Stimulated activated naive B cell treated with anti-CD40 and anti-IgM and Interleukin-4, amounts not matched to agents 10 μg/mL and 1 μg/mL and 100 μg/mL, for 72 hours (primary cell): ENCODE measurements around the gene UNC5C.

Experiments
- ATAC-seq, 2 donors: fragments of 150-1000 bp; cut with Tn5 transposase; replicated peaks; 2 replicates each; pipeline ENCODE4 v1.10.0; 2021; ENCODE audit warnings: moderate library complexity in 1 of 2
- DNase-seq: peaks from one replicate; pipeline ENCODE4 v3.0.0; 2021
- H3K27ac Mint-ChIP-seq: one replicate; pipeline ENCODE4 v1.8.0; 2022; ENCODE audit warnings: mild to moderate bottlenecking, mixed read lengths
- H3K27me3 Mint-ChIP-seq, 2 donors: one replicate each; pipeline ENCODE4 v1.8.0; 2022; ENCODE audit warnings: mixed read lengths in 2 of 2
- H3K36me3 Mint-ChIP-seq, 2 donors: one replicate each; pipeline ENCODE4 v1.8.0; 2022; ENCODE audit warnings: mixed read lengths in 2 of 2, mild to moderate bottlenecking in 1 of 2
- H3K4me1 Mint-ChIP-seq, 2 donors: one replicate each; pipeline ENCODE4 v1.8.0; 2022; ENCODE audit warnings: mixed read lengths in 2 of 2, mild to moderate bottlenecking in 1 of 2
- H3K4me3 Mint-ChIP-seq, 2 donors: one replicate each; pipeline ENCODE4 v1.8.0; 2022; ENCODE audit warnings: mild to moderate bottlenecking in 2 of 2, mixed read lengths in 2 of 2, moderate library complexity in 1 of 2
- H3K9me3 Mint-ChIP-seq, 2 donors: one replicate each; pipeline ENCODE4 v1.8.0; 2022; ENCODE audit warnings: mixed read lengths in 2 of 2, mild to moderate bottlenecking in 1 of 2

Gene UNC5C

GRCh38 chr4:95394752-95395306 lies 153.9 kb downstream of the UNC5C start:
- no peak overlapping the region for H3K27ac Mint-ChIP-seq
- ATAC-seq = no peak
- no peaks in the 10 kb centered on the region for H3K36me3 Mint-ChIP-seq

GRCh38 chr4:95393821-95394220 lies 155.0 kb downstream of the UNC5C start:
- DNase-seq = no peak
- no peaks in the 10 kb centered on the region for H3K36me3 Mint-ChIP-seq
- no peaks in the 10 kb centered on the region for H3K9me3 Mint-ChIP-seq
- no peak for ATAC-seq
- H3K27me3 Mint-ChIP-seq = no peaks in the 10 kb centered on the region
- H3K4me3 Mint-ChIP-seq = no peak overlapping the region
- no peaks in the 10 kb centered on the region for H3K4me1 Mint-ChIP-seq
- H3K27ac Mint-ChIP-seq = no peak overlapping the region

More at GRCh38 chr4:95394752-95395306, 153.9 kb downstream of the UNC5C start:
- no peaks in the 10 kb centered on the region for H3K4me1 Mint-ChIP-seq
- H3K9me3 Mint-ChIP-seq = no peaks in the 10 kb centered on the region
- no peak for DNase-seq
- H3K27me3 Mint-ChIP-seq = no peaks in the 10 kb centered on the region
- no peak overlapping the region for H3K4me3 Mint-ChIP-seq

- Mint-ChIP-seq H3K9me3 (no peaks in the 10 kb centered on the region), H3K27ac (no peak overlapping the region), H3K27me3 (no peaks in the 10 kb centered on the region), H3K4me1 (no peaks in the 10 kb centered on the region), H3K36me3 (no peaks in the 10 kb centered on the region), H3K4me3 (no peak overlapping the region)
- no peak for DNase-seq
- no peak for ATAC-seq
These were observed 159.9 kb downstream of the UNC5C start for GRCh38 chr4:95388911-95389310.

GRCh38 chr4:95387719-95388118 lies 161.1 kb downstream of the UNC5C start:
- Mint-ChIP-seq H3K27ac (no peak overlapping the region), H3K27me3 (no peaks in the 10 kb centered on the region), H3K36me3 (no peaks in the 10 kb centered on the region), H3K4me3 (no peak overlapping the region), H3K9me3 (no peaks in the 10 kb centered on the region), H3K4me1 (no peaks in the 10 kb centered on the region)
- ATAC-seq (no peak), DNase-seq (no peak)

- no peak for ATAC-seq
- Mint-ChIP-seq H3K36me3 (no peaks in the 10 kb centered on the region), H3K27me3 (no peaks in the 10 kb centered on the region), H3K27ac (no peak overlapping the region), H3K9me3 (no peaks in the 10 kb centered on the region), H3K4me3 (no peak overlapping the region), H3K4me1 (no peaks in the 10 kb centered on the region)
- DNase-seq = no peak
These were observed 162.4 kb downstream of the UNC5C start for GRCh38 chr4:95386410-95386809.

GRCh38 chr4:95381843-95382580 lies 166.8 kb downstream of the UNC5C start:
- H3K4me1 Mint-ChIP-seq = no peaks in the 10 kb centered on the region
- no peak overlapping the region for H3K4me3 Mint-ChIP-seq
- DNase-seq (no peak), ATAC-seq (no peak)
- no peaks in the 10 kb centered on the region for H3K27me3 Mint-ChIP-seq
- no peaks in the 10 kb centered on the region for H3K9me3 Mint-ChIP-seq
- no peak overlapping the region for H3K27ac Mint-ChIP-seq
- H3K36me3 Mint-ChIP-seq = no peaks in the 10 kb centered on the region

- no peak overlapping the region for H3K4me3 Mint-ChIP-seq
- no peak overlapping the region for H3K27ac Mint-ChIP-seq
- no peaks in the 10 kb centered on the region for H3K4me1 Mint-ChIP-seq
- no peak for DNase-seq
- H3K36me3 Mint-ChIP-seq = no peaks in the 10 kb centered on the region
- H3K27me3 Mint-ChIP-seq = no peaks in the 10 kb centered on the region
- H3K9me3 Mint-ChIP-seq = no peaks in the 10 kb centered on the region
- no peak for ATAC-seq
These were observed 169.1 kb downstream of the UNC5C start for GRCh38 chr4:95379633-95380032.

- Mint-ChIP-seq H3K27me3 (no peaks in the 10 kb centered on the region), H3K4me3 (no peak overlapping the region), H3K4me1 (no peaks in the 10 kb centered on the region), H3K9me3 (no peaks in the 10 kb centered on the region), H3K27ac (no peak overlapping the region), H3K36me3 (no peaks in the 10 kb centered on the region)
- DNase-seq (no peak), ATAC-seq (no peak)
These were observed 171.3 kb downstream of the UNC5C start for GRCh38 chr4:95377366-95377900.

GRCh38 chr4:95371476-95372224 lies 177.1 kb downstream of the UNC5C start:
- no peak overlapping the region for H3K27ac Mint-ChIP-seq
- H3K4me3 Mint-ChIP-seq = no peak overlapping the region
- H3K27me3 Mint-ChIP-seq = no peaks in the 10 kb centered on the region
- H3K36me3 Mint-ChIP-seq = no peaks in the 10 kb centered on the region
- H3K9me3 Mint-ChIP-seq = no peaks in the 10 kb centered on the region
- no peaks in the 10 kb centered on the region for H3K4me1 Mint-ChIP-seq
- DNase-seq = no peak
- no peak for ATAC-seq

GRCh38 chr4:95367824-95368223 lies 180.9 kb downstream of the UNC5C start:
- H3K9me3 Mint-ChIP-seq = no peaks in the 10 kb centered on the region
- no peaks in the 10 kb centered on the region for H3K36me3 Mint-ChIP-seq
- DNase-seq (no peak), ATAC-seq (no peak)
- no peak overlapping the region for H3K4me3 Mint-ChIP-seq
- H3K27ac Mint-ChIP-seq = no peak overlapping the region
- H3K27me3 Mint-ChIP-seq = no peaks in the 10 kb centered on the region
- no peaks in the 10 kb centered on the region for H3K4me1 Mint-ChIP-seq

GRCh38 chr4:95363966-95364365 lies 184.8 kb downstream of the UNC5C start:
- no peaks in the 10 kb centered on the region for H3K27me3 Mint-ChIP-seq
- ATAC-seq = no peak

GRCh38 chr4:95363559-95363925 lies 185.2 kb downstream of the UNC5C start:
- H3K4me3 Mint-ChIP-seq = no peak overlapping the region
- no peaks in the 10 kb centered on the region for H3K36me3 Mint-ChIP-seq
- H3K4me1 Mint-ChIP-seq = no peaks in the 10 kb centered on the region
- H3K27me3 Mint-ChIP-seq = no peaks in the 10 kb centered on the region
- H3K9me3 Mint-ChIP-seq = no peaks in the 10 kb centered on the region
- no peak overlapping the region for H3K27ac Mint-ChIP-seq
- ATAC-seq (no peak), DNase-seq (no peak)

More at GRCh38 chr4:95363966-95364365, 184.8 kb downstream of the UNC5C start:
- no peak for DNase-seq
- Mint-ChIP-seq H3K27ac (no peak overlapping the region), H3K36me3 (no peaks in the 10 kb centered on the region), H3K9me3 (no peaks in the 10 kb centered on the region), H3K4me1 (no peaks in the 10 kb centered on the region), H3K4me3 (no peak overlapping the region)

- no peak overlapping the region for H3K4me3 Mint-ChIP-seq
- DNase-seq (no peak), ATAC-seq (no peak)
- no peaks in the 10 kb centered on the region for H3K4me1 Mint-ChIP-seq
- H3K9me3 Mint-ChIP-seq = no peaks in the 10 kb centered on the region
- no peaks in the 10 kb centered on the region for H3K36me3 Mint-ChIP-seq
- no peak overlapping the region for H3K27ac Mint-ChIP-seq
- H3K27me3 Mint-ChIP-seq = no peaks in the 10 kb centered on the region
These were observed 185.7 kb downstream of the UNC5C start for GRCh38 chr4:95362906-95363558.

- ATAC-seq (no peak), DNase-seq (no peak)
- H3K4me3 Mint-ChIP-seq = no peak overlapping the region
- no peaks in the 10 kb centered on the region for H3K36me3 Mint-ChIP-seq
- H3K27ac Mint-ChIP-seq = no peak overlapping the region
- no peaks in the 10 kb centered on the region for H3K4me1 Mint-ChIP-seq
- no peaks in the 10 kb centered on the region for H3K27me3 Mint-ChIP-seq
- no peaks in the 10 kb centered on the region for H3K9me3 Mint-ChIP-seq
These were observed 186.7 kb downstream of the UNC5C start for GRCh38 chr4:95362066-95362465.

GRCh38 chr4:95361696-95361965 lies 187.1 kb downstream of the UNC5C start:
- no peak for ATAC-seq
- DNase-seq = no peak
- H3K9me3 Mint-ChIP-seq = no peaks in the 10 kb centered on the region
- no peak overlapping the region for H3K4me3 Mint-ChIP-seq
- H3K27ac Mint-ChIP-seq = no peak overlapping the region
- no peaks in the 10 kb centered on the region for H3K36me3 Mint-ChIP-seq
- no peaks in the 10 kb centered on the region for H3K4me1 Mint-ChIP-seq
- H3K27me3 Mint-ChIP-seq = no peaks in the 10 kb centered on the region
